Spleen (tissue), 7 donors: Measurements from ENCODE around the gene PHC1.

Experiments
- CTCF ChIP-seq, 11 experiments: fragments of 200-600 bp in 7 of 11; fragments of 450-650 bp in 4 of 11; sonication (generic) in 4 of 11; IDR thresholded peaks in 8 of 11; conservative IDR thresholded peaks in 3 of 11; 1 replicate in 7 of 11; 2 replicates in 4 of 11; pipeline versions ENCODE4 v1.4.0 to v1.8.0; 2016 to 2021; ENCODE audit warnings: antibody characterized with exemption in 11 of 11, inconsistent platforms in 4 of 11, mild to moderate bottlenecking in 1 of 11
- POLR2A ChIP-seq, 3 donors: fragments of 450-650 bp; IDR thresholded peaks; one replicate each; pipeline ENCODE4 v1.5.1; 2017; ENCODE audit warnings: antibody characterized with exemption in 3 of 3, mild to moderate bottlenecking in 1 of 3
- donor health status: DM: no; HTN: no; CAD: no; lungs with moderate emphysema.
- donor health status: DM: no; HTN: no; CAD: no.
- donor health status: DM: no; HTN: no; CAD: no.

- peak in 1 of 11 experiments; percentile 5 for TF ChIP-seq CTCF (IDR thresholded peaks at IDR 0.05 in 8 of 11, conservative IDR thresholded peaks at IDR 0.05 in 3 of 11)
- TF ChIP-seq POLR2A (IDR thresholded peaks at IDR 0.05) = no peak
Measured at GRCh38 chr12:8951744-8952143, 37.4 kb downstream of the PHC1 start.
